AG08395 (cell line): ENCODE measurements around the gene IL17REL.

Source experiments
- DNase-seq: peaks from one replicate; pipeline ENCODE4 v3.0.0; 2012; ENCODE audit warnings: mixed read lengths, low spot score

Gene IL17REL

GRCh38 chr22:50046019-50046415, 33.5 kb upstream of the IL17REL start:
- no peak for DNase-seq

- no peak for DNase-seq
These were observed 32.9 kb upstream of the IL17REL start for GRCh38 chr22:50045211-50046018.

- no peak for DNase-seq
These were observed 32.0 kb upstream of the IL17REL start for GRCh38 chr22:50044485-50045118.

- DNase-seq = no peak
These were observed 28.9 kb upstream of the IL17REL start for GRCh38 chr22:50041361-50042065.

GRCh38 chr22:50040717-50041116, 28.2 kb upstream of the IL17REL start:
- no peak for DNase-seq

- DNase-seq = no peak
These were observed 27.3 kb upstream of the IL17REL start for GRCh38 chr22:50039669-50040443.

- no peak for DNase-seq
These were observed 23.6 kb upstream of the IL17REL start for GRCh38 chr22:50035976-50036724.

GRCh38 chr22:50035131-50035881, 22.7 kb upstream of the IL17REL start:
- no peak for DNase-seq

GRCh38 chr22:50034126-50035081, 21.8 kb upstream of the IL17REL start:
- DNase-seq = no peak

- no peak for DNase-seq
These were observed 20.5 kb upstream of the IL17REL start for GRCh38 chr22:50032941-50033601.

- DNase-seq = no peak
These were observed 19.7 kb upstream of the IL17REL start for GRCh38 chr22:50032109-50032871.

GRCh38 chr22:50031189-50032091, 18.9 kb upstream of the IL17REL start:
- no peak for DNase-seq

- DNase-seq = peak; percentile 88
These were observed 18.0 kb upstream of the IL17REL start for GRCh38 chr22:50030297-50031188.

- DNase-seq = no peak
These were observed 15.3 kb upstream of the IL17REL start for GRCh38 chr22:50027639-50028537.

GRCh38 chr22:50025993-50026392, 13.4 kb upstream of the IL17REL start:
- no peak for DNase-seq
